Cerebellar nuclear complex (tissue), 1 donor: ENCODE data around the gene LAPTM4A.
"Not testable (repeated sequence)": the region's sequence is repeated elsewhere in the genome, so short reads cannot be mapped to it uniquely, and the experiment has no call there.

ENCODE experiments used
- DNase-seq, 2 experiments: peaks; one replicate each; lab custom pipeline; 2025; lab: John Stamatoyannopoulos, UW

Gene LAPTM4A

GRCh38 chr2:20076757-20077156 lies 25.3 kb upstream of the LAPTM4A start:
- no peak for DNase-seq

GRCh38 chr2:20074901-20075300 lies 23.5 kb upstream of the LAPTM4A start:
- no peak for DNase-seq

- not testable (repeated sequence) for DNase-seq
Measured at GRCh38 chr2:20074046-20074648, 22.7 kb upstream of the LAPTM4A start.

- no peak for DNase-seq
Measured at GRCh38 chr2:20073460-20073859, 22.0 kb upstream of the LAPTM4A start.

GRCh38 chr2:20072436-20073158 lies 21.2 kb upstream of the LAPTM4A start:
- no peak for DNase-seq

DNA sequence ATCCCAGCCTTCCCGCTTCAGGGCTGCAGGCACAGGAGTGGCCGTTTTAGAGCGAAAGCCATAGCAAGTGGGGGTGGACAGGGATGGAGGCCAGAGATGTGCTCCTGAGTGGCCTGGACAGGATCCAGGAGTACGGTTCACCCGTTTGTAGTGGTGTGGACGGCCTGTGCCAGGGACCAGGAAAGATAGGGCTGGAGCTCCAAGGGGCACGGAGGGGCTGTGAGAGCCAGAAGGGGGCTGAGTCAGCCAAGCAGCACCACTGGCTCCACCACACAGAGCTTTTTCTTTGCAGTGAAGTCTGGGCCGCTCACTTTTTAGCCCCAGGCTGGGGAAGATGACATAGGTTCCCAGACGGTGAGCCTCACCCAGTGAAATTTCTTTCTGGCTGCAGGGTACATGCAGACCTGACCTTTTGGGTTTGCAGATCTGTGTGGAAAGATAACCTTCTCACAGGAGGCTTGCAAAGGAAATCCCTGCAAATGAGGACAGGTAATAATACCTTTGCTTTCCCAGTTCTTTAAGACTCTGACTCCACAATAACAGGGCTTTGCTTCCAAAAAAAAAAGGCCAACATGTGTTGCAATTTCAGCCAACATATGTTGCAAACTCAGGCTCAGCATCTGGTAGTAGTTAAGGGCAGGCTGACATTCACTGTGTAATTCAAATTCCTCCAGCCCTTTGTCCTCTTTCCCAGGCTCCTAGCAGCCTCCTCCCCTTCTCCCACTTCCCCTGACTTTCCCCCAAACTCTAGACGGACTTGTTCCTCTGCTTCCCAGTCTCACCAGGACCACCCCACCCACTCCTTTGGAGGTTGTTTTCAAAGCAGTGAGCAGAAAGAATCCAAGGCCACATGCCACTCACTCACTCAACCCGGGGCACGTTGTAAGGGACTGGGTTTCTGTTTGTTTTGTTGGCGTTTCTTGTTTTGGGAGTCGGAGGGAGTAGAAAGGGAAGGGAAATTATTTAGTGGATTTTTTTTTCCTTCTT lies 20.3 kb upstream of the LAPTM4A start:
- peak in 1 of 2 experiments; percentile 24 for DNase-seq

DNA sequence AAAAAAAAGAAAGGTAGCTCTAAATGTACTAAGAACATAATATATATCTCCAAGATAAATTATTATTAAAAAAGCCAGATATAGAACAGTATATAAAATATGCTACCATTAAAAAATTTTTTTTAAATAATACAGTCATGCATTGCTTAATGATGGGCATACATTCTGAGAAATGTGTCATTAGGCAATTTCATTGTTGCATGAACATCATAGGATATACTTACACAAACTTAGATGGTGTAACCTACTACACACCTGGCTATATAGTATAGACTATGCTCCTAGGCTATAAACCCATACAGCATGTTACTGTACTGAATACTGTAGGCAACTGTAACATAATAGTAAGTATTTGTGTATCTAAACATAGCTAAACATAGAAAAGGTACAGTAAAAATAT lies 18.3 kb upstream of the LAPTM4A start:
- no peak for DNase-seq

DNA sequence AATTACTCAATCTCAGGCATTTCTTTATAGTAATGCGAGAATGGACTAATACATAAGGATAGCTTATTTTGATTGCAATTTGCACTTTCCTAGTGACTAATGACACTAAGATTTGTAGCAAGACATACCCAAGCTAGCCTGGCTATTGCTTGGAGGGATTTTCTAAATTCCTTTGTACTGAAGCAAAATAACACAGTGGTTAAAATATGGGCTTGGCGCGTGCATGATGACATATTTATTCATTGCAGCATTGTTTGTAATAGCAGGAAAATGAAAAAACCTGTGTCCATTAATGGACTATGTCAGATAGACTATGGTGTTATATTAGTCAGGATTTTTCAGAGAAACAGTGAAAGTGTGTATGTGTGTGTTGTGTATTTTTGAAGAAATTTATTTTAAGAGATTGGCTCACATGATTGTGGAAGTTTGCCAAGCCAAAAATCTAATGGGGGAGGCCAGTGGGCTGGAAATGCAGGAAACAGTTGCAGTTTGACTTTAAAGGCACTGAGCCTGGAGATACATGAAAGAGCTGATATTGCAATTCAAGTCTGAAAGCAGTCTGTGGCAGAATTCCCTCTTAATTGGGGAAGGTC lies 16.7 kb upstream of the LAPTM4A start:
- no peak for DNase-seq

- DNase-seq, result peak; percentile 18 to 65
Measured at GRCh38 chr2:20065885-20066602, 14.6 kb upstream of the LAPTM4A start.

DNA sequence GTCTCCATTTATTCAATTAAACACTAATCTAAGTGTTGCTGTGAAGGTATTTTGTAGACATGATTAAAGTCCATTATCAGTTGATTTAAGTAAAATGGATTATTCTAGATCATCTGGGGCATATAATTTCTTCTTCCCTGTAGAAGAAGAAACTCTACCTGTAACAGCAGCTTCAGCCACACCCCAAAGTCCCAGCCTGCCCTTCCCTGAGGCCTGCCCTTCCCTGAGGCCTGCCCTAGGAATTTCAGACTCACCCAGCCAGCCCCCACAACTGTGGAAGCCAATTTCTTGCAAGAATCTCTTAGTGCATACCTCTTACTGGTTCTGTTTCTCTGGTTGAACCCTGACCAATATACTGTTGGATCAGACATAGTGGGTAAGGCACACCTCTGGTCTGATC lies 13.4 kb upstream of the LAPTM4A start:
- no peak for DNase-seq

DNA sequence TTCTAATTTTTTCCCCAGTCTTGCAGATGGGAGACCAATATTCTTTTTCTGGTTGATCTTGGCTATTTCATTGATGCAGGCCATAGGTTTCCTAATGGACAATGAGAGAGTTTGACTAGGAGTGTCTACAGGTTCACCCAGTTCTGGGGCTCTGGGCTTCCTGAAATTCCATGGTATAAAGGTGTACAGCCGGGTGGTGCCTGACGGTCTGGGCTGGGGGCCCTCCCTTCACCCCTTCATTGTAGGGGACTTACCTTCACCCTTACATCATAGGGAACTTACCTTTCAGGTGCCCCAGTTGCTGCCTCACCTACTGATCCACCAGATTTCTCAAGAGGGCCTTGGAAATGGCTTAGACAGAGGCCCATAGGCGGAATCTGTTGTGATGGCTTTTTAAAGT lies 13.0 kb upstream of the LAPTM4A start:
- DNase-seq, result no peak

DNA sequence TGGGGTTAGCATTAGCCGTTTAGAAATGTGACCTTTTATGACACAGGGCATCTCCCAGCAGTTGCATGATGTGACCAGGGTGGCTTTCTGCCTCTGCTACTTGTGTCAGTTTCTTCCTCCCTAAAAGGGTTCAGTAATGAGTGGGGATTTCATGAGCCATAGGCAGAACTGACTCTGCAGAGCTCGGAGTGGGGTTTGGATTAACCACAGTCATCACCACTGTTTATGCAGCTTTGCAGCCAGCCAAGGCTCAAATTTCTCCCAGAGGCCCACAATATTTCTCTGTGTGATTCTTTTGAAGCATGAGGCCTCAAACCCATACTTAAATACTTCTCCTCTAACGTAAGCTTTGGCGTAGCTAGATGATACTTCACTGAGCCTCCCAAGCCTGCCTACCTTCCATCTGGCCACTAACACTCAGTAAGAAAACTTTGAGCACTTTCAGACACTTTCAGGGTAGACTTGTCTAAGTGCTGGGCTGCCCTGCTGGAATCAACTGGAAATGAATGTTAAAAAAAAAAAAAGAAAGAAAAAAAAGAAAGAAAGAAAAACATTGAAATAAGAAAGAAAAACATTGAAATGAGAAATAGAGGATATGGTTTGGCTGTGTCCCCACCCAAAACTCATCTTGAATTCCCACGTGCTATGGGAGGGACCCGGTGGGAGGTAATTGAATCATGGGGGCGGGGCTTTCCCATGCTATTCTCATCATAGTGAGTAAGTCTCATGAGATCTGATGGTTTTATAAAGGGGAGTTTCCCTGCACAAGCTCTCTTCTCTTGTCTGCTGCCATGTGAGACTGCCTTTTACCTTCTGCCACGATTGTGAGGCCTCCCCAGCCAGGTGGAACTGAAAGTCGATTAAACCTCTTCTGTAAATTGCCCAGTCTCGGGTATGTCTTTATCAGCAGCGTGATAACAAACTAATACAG lies 11.5 kb upstream of the LAPTM4A start:
- no peak for DNase-seq

DNA sequence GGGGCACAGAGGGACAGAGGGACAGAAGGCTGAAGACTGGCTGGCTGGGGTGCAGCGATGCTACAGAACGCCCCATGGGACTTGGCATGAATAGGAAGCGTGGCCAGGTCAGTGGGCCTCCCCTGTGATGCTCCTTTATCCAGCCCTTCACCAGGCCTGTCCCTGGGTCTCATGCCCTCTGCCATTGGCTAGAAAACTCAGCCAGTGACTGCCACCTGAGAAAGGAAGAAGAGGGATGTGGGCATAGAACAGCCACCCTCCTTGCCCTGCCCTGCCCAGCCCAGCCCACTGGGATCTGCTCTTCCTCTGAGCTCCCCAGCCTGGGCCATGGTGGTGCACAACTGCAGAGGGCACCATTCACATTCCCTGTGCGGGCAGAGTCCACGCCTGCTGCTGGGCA lies 10.5 kb upstream of the LAPTM4A start:
- no peak for DNase-seq

DNA sequence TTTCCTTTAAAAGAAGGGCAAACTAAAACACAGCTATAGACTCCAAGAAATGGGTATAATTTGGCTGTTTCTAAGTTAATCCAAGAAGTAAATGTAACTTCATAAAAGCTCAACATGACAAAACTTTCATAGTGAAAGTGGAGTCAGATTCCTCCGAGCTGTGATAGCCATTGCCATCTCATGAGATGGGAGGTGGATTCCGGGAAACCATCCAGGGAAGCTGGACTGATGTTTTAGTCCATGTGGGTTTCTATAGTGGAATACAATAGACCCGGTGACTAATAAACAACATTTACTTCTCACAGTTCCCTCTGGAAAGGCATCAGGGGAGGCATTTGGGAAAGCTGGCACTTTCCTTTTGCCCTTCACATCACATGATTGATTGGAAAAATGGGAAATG lies 10.0 kb upstream of the LAPTM4A start:
- no peak for DNase-seq

DNA sequence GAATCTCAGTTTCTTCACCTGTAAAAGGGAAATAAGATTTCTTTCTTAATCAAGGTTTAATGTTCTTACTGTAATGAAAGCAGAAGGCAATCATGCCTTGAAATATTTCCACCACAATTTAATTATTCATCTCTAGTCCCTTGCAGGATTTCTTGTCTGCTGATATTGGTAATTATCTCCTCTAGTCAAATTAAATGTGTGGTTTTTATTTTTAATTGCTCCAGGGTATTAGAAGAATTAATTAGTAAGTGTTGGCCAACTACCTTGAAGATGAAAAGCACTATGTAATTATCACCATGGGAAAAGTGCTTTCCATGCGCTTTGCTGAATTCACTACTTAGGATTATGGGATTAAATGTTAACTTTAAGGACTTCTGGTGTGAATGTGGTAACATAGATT lies 8.7 kb upstream of the LAPTM4A start:
- no peak for DNase-seq

DNA sequence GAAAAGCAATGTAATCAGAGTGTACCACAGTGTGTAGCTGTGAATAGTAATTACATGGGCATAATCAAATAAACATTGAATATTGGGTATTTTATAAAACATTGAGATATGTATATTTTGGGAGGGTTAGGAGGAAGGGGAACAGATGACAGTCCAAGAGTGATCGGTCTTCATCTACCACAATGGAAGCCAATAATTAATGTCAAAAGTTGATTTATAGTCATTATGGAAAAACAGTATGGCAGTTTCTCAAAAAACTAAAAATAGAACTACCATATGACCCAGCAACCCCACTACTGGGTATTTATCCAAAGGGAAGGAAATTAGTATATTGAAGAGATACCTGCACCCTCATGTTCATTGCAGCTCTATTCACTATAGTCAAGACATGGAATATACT lies 5.8 kb upstream of the LAPTM4A start:
- DNase-seq, result no peak

- DNase-seq, result no peak
Measured at GRCh38 chr2:20054931-20055330, 3.5 kb upstream of the LAPTM4A start.

- no peak for DNase-seq
Measured at GRCh38 chr2:20054119-20054518, 2.7 kb upstream of the LAPTM4A start.

DNA sequence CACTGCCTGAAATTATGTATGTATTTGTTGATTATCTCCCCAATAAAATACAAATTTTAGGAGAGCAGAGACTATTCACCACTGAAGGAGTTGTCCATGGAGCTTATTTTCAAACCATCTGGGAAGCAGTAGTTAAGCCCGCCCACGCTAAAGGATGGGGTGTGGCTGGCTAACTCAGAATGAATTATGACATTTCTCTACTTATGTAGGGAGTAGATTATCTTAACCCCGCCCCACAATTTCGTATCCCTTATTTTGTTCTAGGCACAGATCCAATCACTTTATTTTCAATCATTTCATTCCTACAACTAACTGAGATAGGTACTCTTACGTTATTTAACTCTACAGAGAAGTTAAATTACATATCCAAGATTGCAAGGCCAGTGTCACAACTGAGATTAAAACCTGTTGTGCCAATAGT lies 1.4 kb upstream of the LAPTM4A start:
- no peak for DNase-seq

- DNase-seq, result no peak
Measured at GRCh38 chr2:20052229-20052851, 912 bp upstream of the LAPTM4A start.
